Stimulated activated CD8-positive, alpha-beta memory T cell treated with anti-CD3 and anti-CD28 coated beads, Interleukin-12 subunit alpha, Interleukin-12 subunit beta, amount 100 ng/mL, for 24 hours (primary cell): ENCODE data around the gene QRSL1.
"Not testable (repeated sequence)": the region's sequence is repeated elsewhere in the genome, so short reads cannot be mapped to it uniquely, and the experiment has no call there.

Experiments
- DNase-seq: peaks from one replicate; pipeline ENCODE4 v3.0.0-alpha.2; 2020; ENCODE audit errors: extremely low read depth

Gene QRSL1

DNA sequence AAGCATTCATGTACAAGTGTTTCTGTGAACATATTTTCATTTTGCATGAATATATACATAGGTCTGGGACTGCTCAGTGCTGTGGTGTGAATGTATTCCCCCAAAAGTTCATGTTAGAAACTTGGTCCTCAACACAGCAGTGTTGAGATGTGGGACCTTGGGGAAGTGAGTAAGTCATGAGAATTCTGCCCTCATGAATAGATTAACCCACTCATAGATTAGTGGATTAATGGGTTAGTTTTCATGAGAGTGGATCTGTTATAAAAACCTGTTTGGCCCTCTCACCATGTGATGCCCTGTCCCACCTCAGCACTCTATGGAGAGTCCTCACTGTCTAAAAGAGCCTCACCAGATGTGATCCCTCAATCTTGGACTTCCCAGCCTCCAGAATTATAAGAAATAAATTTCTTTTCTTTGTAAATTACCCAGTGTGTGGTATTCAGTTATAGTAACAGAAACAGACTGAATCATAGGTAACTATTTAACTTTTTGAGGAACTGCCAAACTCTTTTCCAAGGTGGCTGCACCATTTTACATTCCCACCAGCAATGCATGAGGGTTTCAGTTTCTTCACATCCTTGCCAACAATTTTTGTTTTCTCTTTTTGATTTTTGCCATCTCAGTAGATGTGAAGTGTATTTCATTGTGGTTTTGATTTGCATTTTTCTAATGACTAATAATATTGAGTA, 45.3 kb downstream of the QRSL1 start:
- DNase-seq = no peak

DNA sequence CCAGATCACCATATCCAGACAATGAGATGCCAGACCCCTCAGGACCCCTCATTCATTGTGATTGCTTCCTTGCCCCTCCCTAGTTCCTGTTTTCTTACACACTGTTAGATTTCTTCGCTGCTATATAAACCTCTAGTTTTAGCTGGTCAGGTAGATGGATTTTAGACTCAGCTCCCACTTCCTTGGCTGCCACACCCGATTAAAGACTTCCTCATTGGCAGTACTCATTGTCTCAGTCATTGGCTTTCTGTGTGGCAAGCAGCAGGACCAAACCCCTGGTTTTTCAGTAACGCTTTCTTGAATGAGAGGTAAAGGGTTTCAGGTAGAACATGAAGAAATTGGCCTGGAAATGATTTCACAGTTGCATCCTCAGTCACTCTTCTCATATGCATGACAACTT, 47.9 kb downstream of the QRSL1 start:
- no peak for DNase-seq

DNA sequence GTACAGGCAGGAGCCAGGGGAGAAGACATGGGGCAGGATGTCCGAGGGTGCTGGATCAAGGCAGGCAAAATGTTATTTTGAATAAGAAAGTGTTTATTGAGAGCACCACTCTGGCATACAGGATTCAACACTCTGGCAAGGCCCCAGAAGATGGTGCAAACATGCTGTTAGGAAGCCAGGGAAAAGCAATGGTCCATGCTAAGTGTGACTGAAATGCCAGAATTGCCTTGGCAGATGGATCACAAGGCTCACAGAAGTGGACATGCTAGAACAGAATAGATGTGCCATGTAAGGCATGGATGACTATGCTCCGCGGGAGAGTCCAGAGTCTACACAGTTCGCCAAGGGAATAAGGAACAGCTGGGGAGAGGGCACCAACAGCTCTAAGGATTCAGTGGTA, 54.6 kb downstream of the QRSL1 start:
- no peak for DNase-seq

DNA sequence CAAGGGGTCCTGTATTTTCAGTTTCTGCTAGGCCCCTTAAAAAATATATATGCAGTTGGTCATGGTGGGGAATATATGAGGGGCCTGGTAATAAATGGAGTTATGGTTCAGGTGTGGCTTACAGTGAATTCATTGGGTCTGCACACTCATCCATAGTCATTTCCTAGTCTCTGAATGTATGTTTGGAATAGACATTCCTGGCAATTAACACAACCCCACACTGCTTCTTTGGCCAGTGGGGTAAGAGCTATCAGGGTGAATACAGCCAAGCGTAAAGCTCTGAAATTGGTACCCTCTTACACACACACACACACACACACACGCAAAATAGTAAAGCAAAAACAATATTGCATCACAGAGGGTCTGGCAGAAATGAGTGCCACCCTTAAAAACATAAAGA, 56.5 kb downstream of the QRSL1 start:
- DNase-seq = no peak

DNA sequence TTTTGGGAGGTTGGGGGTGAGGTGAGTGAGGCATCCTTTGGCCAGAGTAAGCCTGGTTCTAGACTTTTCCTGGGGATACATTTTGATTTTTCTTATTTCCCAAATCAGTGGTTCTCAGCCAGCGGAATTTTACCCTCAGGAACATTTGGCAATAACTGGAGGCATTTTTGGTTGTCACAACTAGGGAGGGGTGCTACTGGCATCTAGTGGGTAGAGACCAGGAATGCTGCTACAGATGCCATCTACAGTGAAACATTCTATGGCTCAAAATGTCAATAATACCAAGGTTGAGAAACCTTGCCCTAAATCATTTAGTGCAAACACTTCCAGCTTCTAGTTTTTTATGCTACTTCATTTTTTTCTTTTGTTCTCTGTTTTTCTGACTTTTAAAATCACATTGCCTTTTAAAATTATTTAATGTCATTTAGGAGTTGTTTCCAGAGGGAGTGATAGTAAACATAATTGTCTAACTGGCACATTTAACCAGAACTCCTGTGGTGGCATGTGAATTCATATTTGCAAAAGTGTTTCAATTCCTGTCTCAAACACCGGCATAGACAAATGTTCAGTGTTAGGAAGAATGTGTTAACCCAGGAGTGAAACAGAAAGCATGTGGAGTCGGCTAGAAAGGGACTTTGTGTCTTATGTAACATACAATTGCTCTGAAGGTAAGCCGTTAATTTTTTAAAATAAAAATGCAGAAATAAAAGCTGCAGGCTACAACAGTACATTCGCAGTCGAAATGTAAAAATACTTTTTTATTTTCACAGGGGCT, 59.0 kb downstream of the QRSL1 start:
- no peak for DNase-seq

DNA sequence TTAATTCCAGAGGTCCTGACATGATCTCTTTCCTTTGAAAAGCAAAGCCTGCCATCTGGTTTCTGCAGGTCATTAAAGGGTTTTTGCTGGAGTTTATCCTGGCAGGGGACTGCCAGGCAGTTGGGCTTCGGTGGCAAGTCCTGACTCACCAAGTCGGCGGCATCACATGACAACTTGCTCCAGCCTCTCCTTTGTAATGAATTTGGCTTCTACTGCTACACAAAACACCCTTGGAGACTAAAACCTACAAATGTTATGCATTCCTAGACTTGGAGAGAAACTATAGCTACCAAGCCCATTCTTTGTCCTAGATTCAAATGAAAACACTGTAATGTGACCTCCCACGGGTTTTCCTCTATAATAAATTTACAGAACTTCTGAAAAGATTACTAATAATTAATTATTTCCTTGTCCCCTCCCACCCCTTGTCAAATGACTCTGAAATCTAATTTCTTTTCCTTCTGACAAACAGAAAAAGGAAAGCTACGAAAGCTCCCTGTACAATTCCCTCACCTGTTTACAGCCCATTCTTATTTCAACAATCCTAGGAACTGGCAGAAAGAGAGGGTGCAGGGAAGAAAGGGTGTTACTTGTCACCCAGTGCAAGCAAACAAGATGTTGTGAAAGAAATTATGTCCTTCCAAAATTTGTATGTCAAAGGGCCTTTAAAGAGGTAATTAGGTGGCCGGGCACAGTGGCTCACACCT, 62.9 kb downstream of the QRSL1 start:
- no peak for DNase-seq

DNA sequence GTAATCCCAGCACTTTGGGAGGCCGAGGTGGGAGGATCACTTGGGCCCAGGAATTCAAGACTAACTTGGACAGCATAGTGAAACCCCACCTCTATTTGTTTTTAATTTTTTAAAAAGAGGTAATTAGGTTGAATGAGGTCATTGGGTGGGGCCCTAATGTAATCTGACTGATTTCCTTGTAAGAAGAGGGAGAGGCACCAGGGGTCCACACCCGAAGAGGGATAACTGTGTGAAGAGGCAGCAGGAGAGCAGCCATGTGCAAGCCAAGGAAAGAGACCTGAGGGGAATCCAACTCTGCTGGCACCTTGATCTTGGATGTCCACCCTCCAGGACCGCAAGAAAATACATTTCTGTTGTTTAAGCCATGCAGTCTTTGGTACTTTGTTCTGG, 63.4 kb downstream of the QRSL1 start:
- DNase-seq = no peak

DNA sequence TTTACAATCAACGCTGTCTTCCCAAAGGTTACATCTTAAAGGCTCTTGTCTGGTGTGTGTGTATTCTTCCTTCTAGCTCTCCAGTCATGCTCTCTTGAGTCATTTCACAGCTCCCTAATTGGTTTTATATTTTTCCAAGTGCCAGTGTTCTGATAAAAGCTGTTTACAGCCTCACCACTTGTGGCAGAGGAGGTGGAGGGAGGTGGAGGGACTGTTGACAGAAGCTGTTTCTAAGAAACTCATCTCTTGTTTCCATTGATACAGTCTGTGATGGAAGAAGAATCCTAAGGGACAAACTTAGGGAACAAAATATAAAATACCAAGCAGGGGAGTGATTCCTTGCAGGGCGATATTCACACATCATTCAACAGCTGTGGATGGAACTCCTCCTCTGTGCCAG, 64.0 kb downstream of the QRSL1 start:
- no peak for DNase-seq

DNA sequence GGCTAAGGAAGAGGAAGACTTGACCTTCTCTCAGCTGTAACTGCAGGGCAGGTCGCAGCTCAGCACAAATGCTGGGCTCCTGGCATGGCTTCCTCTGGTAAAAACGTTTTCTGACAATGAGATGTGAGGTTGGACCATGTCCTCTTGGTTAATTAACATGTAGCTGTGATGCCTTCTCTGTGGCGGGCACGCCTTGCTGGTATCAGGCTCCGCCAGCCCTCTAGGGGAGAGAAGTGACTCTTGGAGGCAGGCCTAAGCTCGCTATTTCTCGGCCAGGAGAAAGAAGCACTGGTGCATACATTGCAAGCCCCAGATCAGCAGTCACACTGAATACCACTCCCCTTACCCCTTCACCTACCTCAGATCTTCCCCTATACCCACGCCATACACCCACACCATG, 65.0 kb downstream of the QRSL1 start:
- no peak for DNase-seq

DNA sequence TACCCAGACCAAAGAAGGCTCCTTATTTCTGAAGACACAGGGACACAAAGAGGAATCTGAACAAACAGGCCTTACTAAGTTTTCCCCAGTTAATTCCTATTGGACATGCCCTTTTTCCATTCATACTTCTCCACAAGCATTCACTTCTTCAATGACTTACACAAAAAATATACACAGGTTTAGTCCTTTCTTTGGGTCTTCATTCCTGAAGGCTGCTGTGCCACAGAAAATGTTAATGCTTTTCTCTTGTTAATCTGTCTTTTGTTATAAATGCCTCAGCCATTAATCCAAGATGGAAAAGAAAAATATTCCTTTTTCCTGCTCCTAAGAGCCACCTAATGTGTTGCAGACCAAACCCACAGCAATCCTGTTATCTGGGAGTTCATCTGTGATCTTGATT, 71.2 kb downstream of the QRSL1 start:
- no peak for DNase-seq

DNA sequence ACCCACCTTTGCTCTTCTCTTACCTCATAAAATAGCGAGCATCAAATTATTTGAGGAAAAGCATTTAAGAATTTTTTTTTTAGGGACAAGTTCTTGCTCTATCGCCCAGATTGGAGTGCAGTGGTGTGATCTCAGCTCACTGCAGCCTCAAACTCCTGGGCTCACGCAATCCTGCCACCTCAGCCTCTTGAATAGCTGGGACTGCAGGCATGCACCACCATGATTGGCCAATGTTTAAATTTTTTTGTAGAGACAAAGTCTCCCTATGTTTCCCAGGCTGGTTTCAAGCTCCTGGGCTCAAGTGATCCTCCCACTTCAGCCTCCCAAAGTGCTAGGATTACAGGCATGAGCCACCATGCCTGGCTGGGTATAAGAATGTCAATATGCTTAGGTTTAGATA, 71.8 kb downstream of the QRSL1 start:
- DNase-seq = not testable (repeated sequence)

DNA sequence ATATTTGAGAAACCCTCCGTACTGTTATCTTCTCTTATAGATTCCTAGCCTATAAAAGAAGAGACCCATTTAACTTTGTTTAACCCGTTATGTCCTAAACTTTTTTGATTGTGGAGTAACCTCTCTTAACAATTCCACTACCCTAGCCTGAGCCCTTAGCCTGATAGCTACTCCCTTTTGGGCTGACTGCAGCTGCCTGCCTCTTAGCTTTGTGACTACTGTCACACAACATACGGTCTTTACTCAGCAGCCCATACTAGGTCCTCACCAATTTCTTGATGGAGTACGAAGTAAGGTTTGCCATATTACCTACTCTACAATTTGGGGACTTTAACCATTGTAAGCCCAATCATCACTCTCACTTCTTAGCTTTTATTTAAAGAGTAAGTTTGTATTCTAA, 72.7 kb downstream of the QRSL1 start:
- no peak for DNase-seq

DNA sequence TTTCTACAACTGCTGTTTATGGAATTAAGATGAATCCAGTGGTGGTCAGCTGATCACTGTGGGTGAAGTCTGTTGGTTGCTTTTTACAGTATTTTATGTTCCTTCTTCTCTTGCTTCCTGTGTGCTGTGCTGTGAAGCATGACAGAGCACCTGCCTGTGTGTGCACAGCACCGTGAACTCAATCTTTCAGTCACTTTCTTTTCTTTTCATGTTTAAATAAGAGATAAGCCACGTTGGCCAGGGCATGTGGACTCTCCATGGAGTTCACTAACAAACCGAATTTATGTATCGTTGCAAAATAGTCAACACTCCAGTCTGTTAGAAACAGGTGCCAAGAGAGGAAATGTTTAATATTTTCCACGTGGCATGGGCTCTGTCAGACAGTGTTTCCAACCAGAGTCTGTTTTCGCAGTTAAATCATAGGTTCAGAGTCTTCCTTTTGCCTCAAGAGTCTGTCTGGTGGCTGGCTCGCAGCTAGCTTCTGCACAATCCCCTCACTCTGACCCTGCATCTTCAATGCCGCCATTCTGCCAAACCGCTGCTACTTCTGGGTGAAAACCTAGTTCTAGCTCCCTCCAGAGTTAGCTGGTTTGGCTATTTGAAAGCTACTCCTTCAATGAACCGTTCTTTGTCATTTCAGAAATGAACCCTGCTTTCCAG, 73.2 kb downstream of the QRSL1 start:
- no peak for DNase-seq

DNA sequence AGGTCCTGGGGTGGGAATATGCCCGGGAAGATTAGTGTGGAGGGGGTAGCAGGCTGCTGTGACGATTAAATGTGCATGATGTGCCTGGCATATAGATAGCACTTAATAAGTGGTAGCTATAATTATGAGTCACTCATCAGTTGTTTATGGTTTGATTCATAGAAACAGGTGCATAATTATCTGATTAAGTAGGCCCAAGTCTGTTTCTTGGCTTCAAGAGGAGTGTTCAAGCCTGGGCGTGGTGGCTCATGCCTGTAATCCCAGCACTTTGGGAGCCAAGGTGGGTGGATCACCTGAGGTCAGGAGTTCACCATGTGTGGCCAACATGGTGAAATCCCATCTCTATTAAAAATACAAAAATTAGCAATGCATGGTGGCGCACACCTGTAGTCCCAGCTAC, 74.9 kb downstream of the QRSL1 start:
- DNase-seq = no peak

DNA sequence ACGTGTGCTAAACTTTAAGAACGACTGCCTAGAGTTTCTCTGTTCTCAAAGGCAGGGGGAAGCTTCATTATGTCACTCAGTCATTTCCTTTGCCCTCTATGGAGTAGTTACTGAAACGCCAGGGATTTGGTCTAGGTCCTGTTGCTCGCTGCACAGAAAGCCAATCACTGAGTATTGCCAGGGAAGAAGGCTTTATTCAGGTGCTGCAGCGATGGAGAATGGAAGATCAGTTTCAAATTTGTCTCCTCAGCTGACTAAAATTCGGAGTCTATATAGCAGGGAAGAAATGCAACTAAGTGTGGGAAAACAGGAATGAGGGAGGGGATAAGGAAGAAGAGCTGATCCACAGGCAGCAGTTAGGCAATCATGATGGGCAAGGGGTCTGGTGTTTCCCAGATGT, 75.8 kb downstream of the QRSL1 start:
- no peak for DNase-seq

DNA sequence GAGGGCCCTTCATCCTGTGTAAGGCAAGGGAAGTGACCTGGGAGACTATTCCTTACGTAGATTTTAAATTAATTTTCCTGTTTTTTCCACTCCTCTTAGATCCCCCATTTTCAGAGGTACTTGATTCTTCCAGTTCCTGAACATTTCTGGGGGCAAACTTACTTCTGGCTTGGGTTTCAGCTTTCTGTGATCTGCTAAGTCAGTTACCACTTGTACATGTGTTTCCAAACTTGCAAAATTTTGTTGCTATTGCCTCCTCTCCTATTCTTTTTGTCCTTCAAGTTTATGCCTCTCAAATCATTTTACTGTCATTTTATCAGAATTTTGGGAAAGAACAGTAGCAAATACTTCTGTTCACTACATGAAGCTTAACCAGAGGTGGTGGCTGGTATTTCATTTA, 81.2 kb downstream of the QRSL1 start:
- DNase-seq = no peak

DNA sequence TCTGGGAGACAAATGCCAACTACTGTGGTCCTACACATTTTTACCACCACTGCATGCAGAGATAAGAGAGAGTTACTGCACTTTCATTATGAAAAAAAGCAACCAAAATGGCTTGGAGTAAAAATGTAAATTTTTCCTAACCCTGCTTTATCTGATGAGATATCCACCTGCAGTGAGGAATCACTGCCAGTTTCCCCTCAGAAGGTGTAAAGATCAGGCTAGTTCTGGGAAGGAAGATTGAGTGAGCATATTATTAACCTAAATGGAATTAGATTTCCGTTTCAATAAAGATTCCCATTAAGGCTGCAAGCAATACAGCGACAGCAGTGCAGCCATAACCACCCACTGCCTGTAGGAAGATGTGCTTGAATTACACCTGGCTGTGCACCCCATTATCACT, 84.9 kb downstream of the QRSL1 start:
- no peak for DNase-seq

DNA sequence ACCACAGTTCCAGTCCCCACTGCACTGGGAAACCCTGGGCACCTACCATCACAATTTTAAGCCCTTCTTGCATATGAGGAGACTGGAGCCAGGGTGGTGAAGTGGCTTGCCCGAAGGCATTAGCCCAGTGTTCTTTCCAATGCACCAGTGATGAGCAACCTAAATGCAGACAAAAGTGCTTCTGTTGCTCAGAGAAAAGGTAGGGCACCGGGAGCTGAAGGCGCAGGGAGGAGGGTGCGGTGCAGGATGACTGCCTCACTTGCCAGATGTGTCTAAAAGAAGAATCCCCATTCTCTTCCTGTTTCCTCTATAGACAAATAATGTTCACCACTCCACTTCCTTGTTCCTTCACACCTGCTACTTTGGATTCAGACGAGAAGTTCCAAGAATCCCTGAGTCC, 86.5 kb downstream of the QRSL1 start:
- DNase-seq = no peak

DNA sequence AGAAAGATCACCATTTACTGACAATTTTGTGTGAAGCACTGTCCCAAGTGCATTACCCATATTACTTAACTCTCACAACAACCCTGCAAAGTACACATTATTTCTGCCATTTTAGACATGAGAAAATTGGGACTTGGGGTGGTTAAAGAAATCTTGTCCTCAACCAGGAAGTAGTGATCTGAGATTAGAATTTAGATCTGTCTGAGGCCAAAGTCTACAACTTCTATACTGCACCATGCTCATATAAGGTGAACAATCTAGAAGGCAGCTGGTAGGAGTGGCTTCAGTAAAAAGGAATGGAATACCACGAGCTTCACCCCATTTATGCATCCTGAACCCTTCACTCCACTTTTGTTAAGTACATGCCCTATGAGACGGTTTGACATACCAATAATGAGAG, 87.6 kb downstream of the QRSL1 start:
- DNase-seq = no peak
